HFFc6 (cell line): ENCODE results near the gene ZNF148. TPM values are rescaled to one million over a fixed set of nuclear protein-coding genes. Genes with fewer than 3 reads are reported as not detected.
A peak's percentile ranks its signal among the peaks of the same experiment; 100 is the strongest.

Experiments used
- DNase-seq: peaks from one replicate; pipeline ENCODE4 v3.0.0-alpha.2; 2018
- H3K27ac Mint-ChIP-seq: 2 replicates; pipeline ENCODE4 v1.8.0; 2020; ENCODE audit warnings: mild to moderate bottlenecking, mixed read lengths
- H3K27me3 Mint-ChIP-seq: 2 replicates; pipeline ENCODE4 v1.8.0; 2021; ENCODE audit warnings: mild to moderate bottlenecking, moderate library complexity, mixed read lengths; ENCODE audit not compliant: insufficient read depth
- H3K36me3 Mint-ChIP-seq: 2 replicates; pipeline ENCODE4 v1.8.0; 2021; ENCODE audit warnings: low read depth, mixed read lengths
- H3K4me1 Mint-ChIP-seq: 2 replicates; pipeline ENCODE4 v1.8.0; 2020; ENCODE audit warnings: low read depth, mixed read lengths
- H3K4me3 Mint-ChIP-seq: 2 replicates; pipeline ENCODE4 v1.8.0; 2020; ENCODE audit warnings: mild to moderate bottlenecking, moderate library complexity, mixed read lengths
- H3K9me3 Mint-ChIP-seq: 2 replicates; pipeline ENCODE4 v1.8.0; 2020; ENCODE audit warnings: mild to moderate bottlenecking, mixed read lengths
- CTCF ChIP-seq: fragments of 200-600 bp; sonication (generic); IDR thresholded peaks from 2 replicates; pipeline ENCODE4 v1.5.0; 2021; ENCODE audit warnings: antibody characterized with exemption, mild to moderate bottlenecking
- total RNA-seq, 6 experiments: library from RNA; stranded (reverse); fragmentation: NEBNext Ultra II Directional; extraction: Animal tissue kit (Norgen Biotek cat#: 25700); gene quantifications; 2 replicates in 1 of 6; 3 replicates in 5 of 6; pipeline ENCODE4 v1.2.3, GENCODE V29; 2021

The ZNF148 gene
- total RNA-seq, 6 experiments from 2014 or later: 41.4 to 51.4 (median 47.5) TPM

- H3K27ac Mint-ChIP-seq: no peak overlapping the region
- no peaks in the 10 kb centered on the region for H3K9me3 Mint-ChIP-seq
- H3K4me3 Mint-ChIP-seq: no peak overlapping the region
- H3K4me1 Mint-ChIP-seq: peaks cover 57% of the 10 kb centered on the region
- no peak for TF ChIP-seq CTCF
- no peak for DNase-seq
- peaks cover 35% of the 10 kb centered on the region for H3K36me3 Mint-ChIP-seq
- peaks cover 4% of the 10 kb centered on the region; the same call in 1 of the 2 replicates for H3K27me3 Mint-ChIP-seq
Observed at GRCh38 chr3:125239266-125239665, 135.9 kb downstream of the ZNF148 start.

- H3K4me1 Mint-ChIP-seq: peaks cover 57% of the 10 kb centered on the region
- TF ChIP-seq CTCF: no peak
- no peaks in the 10 kb centered on the region for H3K9me3 Mint-ChIP-seq
- H3K27me3 Mint-ChIP-seq: peaks cover 4% of the 10 kb centered on the region; the same call in 1 of the 2 replicates
- H3K36me3 Mint-ChIP-seq: peaks cover 35% of the 10 kb centered on the region
- H3K4me3 Mint-ChIP-seq: no peak overlapping the region
- H3K27ac Mint-ChIP-seq: no peak overlapping the region
- no peak for DNase-seq
Observed at GRCh38 chr3:125238759-125239158, 136.4 kb downstream of the ZNF148 start.

- no peaks in the 10 kb centered on the region for H3K9me3 Mint-ChIP-seq
- H3K4me1 Mint-ChIP-seq: peaks cover 62% of the 10 kb centered on the region
- no peak for DNase-seq
- peaks cover 50% of the 10 kb centered on the region for H3K36me3 Mint-ChIP-seq
- H3K4me3 Mint-ChIP-seq: no peak overlapping the region
- no peak overlapping the region for H3K27ac Mint-ChIP-seq
- peaks cover 4% of the 10 kb centered on the region; the same call in 1 of the 2 replicates for H3K27me3 Mint-ChIP-seq
- no peak for TF ChIP-seq CTCF
Observed at GRCh38 chr3:125236331-125236903, 138.7 kb downstream of the ZNF148 start.

- Mint-ChIP-seq H3K36me3 (peaks cover 50% of the 10 kb centered on the region), H3K27ac (no peak overlapping the region), H3K9me3 (no peaks in the 10 kb centered on the region), H3K27me3 (peaks cover 4% of the 10 kb centered on the region; the same call in 1 of the 2 replicates), H3K4me1 (peaks cover 53% of the 10 kb centered on the region), H3K4me3 (no peak overlapping the region)
- no peak for TF ChIP-seq CTCF
- DNase-seq: no peak
Observed at GRCh38 chr3:125234831-125235230, 140.3 kb downstream of the ZNF148 start.

GRCh38 chr3:125232401-125232800 is 142.7 kb downstream of the ZNF148 start:
- no peak overlapping the region for H3K4me3 Mint-ChIP-seq
- peak overlapping the region; percentile 87 for H3K27ac Mint-ChIP-seq
- peaks cover 3% of the 10 kb centered on the region; the same call in 1 of the 2 replicates for H3K27me3 Mint-ChIP-seq
- peaks cover 36% of the 10 kb centered on the region for H3K36me3 Mint-ChIP-seq
- H3K9me3 Mint-ChIP-seq: no peaks in the 10 kb centered on the region
- no peak for DNase-seq
- TF ChIP-seq CTCF: no peak
- peaks cover 48% of the 10 kb centered on the region for H3K4me1 Mint-ChIP-seq
